CD14-positive monocyte (primary cell): ENCODE data around the gene TAF6. TPM values are rescaled to one million over a fixed set of nuclear protein-coding genes. Genes with fewer than 3 reads are reported as not detected.

Experiments
- DNase-seq, 3 donors: peaks; one replicate each; pipeline ENCODE4 v3.0.0-alpha.2; 2011 to 2022
- H2AFZ ChIP-seq: 2 replicates; pipeline ENCODE4 v1.6.0; 2012; ENCODE audit warnings: mild to moderate bottlenecking, low read depth, low read length, inconsistent platforms; ENCODE audit not compliant: insufficient read depth, poor library complexity, severe bottlenecking
- H3K27ac ChIP-seq, 2 donors: 1 replicate in 1 of 2; 2 replicates in 1 of 2; pipeline ENCODE4 v1.5.1; 2012 to 2013; ENCODE audit warnings: low read length in 2 of 2, control low read depth in 1 of 2, inconsistent platforms in 1 of 2, low read depth in 1 of 2, mild to moderate bottlenecking in 1 of 2
- H3K27me3 ChIP-seq, 2 donors: one replicate each; pipeline versions ENCODE4 v1.6.0 to v1.6.1; 2011 to 2013; ENCODE audit warnings: low read length in 2 of 2; ENCODE audit not compliant: control insufficient read depth in 2 of 2, insufficient read depth in 2 of 2
- H3K36me3 ChIP-seq, 2 donors: replicated peaks in 1 of 2; 1 replicate in 1 of 2; 2 replicates in 1 of 2; pipeline versions ENCODE4 v1.5.1 to v1.6.1; 2012 to 2013; ENCODE audit warnings: low read length in 2 of 2, control low read depth in 1 of 2, inconsistent platforms in 1 of 2, mild to moderate bottlenecking in 1 of 2; ENCODE audit not compliant: insufficient read depth in 2 of 2, control insufficient read depth in 1 of 2
- H3K4me1 ChIP-seq, 2 donors: 1 replicate in 1 of 2; 2 replicates in 1 of 2; pipeline versions ENCODE4 v1.5.1 to v1.6.1; 2012 to 2013; ENCODE audit warnings: low read length in 2 of 2, control low read depth in 1 of 2, inconsistent platforms in 1 of 2, mild to moderate bottlenecking in 1 of 2, moderate library complexity in 1 of 2; ENCODE audit not compliant: insufficient read depth in 2 of 2, control insufficient read depth in 1 of 2
- H3K4me2 ChIP-seq: replicated peaks from 2 replicates; pipeline ENCODE3; 2012; ENCODE audit warnings: low read length, moderate library complexity, mild to moderate bottlenecking; ENCODE audit not compliant: poor library complexity, severe bottlenecking; ENCODE audit errors: extremely low read depth
- H3K4me3 ChIP-seq, 3 experiments: fragments of 200-600 bp in 1 of 3; sonication (generic) in 1 of 3; replicated peaks in 1 of 3; 1 replicate in 2 of 3; 2 replicates in 1 of 3; pipeline ENCODE4 v1.5.1; 2011 to 2013; ENCODE audit warnings: low read length in 3 of 3, mild to moderate bottlenecking in 3 of 3, control low read depth in 2 of 3, low read depth in 2 of 3, inconsistent platforms in 1 of 3, moderate library complexity in 1 of 3
- H3K79me2 ChIP-seq: 2 replicates; pipeline ENCODE4 v1.6.0; 2012; ENCODE audit warnings: mild to moderate bottlenecking, control low read depth, inconsistent platforms, low read length, moderate library complexity; ENCODE audit not compliant: insufficient read depth
- H3K9ac ChIP-seq: 2 replicates; pipeline ENCODE4 v1.6.0; 2017; ENCODE audit warnings: low read length, mild to moderate bottlenecking; ENCODE audit not compliant: insufficient read depth, poor library complexity, severe bottlenecking
- H3K9me3 ChIP-seq, 2 donors: replicated peaks in 1 of 2; 1 replicate in 1 of 2; 2 replicates in 1 of 2; pipeline versions ENCODE4 v1.5.1 to v1.6.1; 2012 to 2013; ENCODE audit warnings: low read length in 2 of 2, control low read depth in 1 of 2; ENCODE audit not compliant: control insufficient read depth in 1 of 2, insufficient read depth in 1 of 2
- H4K20me1 ChIP-seq: 2 replicates; pipeline ENCODE4 v1.6.0; 2012; ENCODE audit warnings: mild to moderate bottlenecking, low read length, control low read depth, moderate library complexity; ENCODE audit not compliant: insufficient read depth
- H3K27ac Mint-ChIP-seq, 7 donors: one replicate each; pipeline ENCODE4 v1.8.0; 2020; ENCODE audit warnings: mild to moderate bottlenecking in 7 of 7, mixed read lengths in 7 of 7, moderate library complexity in 6 of 7, inconsistent platforms in 2 of 7
- H3K27me3 Mint-ChIP-seq, 3 donors: one replicate each; pipeline ENCODE4 v1.8.0; 2021 to 2022; ENCODE audit warnings: low read depth in 3 of 3, mild to moderate bottlenecking in 3 of 3, mixed read lengths in 3 of 3, moderate library complexity in 3 of 3, inconsistent platforms in 1 of 3
- H3K36me3 Mint-ChIP-seq, 2 donors: one replicate each; pipeline ENCODE4 v1.8.0; 2020; ENCODE audit warnings: mixed read lengths in 2 of 2, inconsistent platforms in 1 of 2, mild to moderate bottlenecking in 1 of 2
- H3K4me1 Mint-ChIP-seq: one replicate; pipeline ENCODE4 v1.8.0; 2020; ENCODE audit warnings: mild to moderate bottlenecking, mixed read lengths
- H3K4me3 Mint-ChIP-seq, 2 donors: one replicate each; pipeline ENCODE4 v1.8.0; 2020; ENCODE audit warnings: mild to moderate bottlenecking in 2 of 2, mixed read lengths in 2 of 2, moderate library complexity in 1 of 2
- H3K9me3 Mint-ChIP-seq, 7 donors: one replicate each; pipeline ENCODE4 v1.8.0; 2020 to 2022; ENCODE audit warnings: mixed read lengths in 7 of 7, mild to moderate bottlenecking in 6 of 7, moderate library complexity in 6 of 7, inconsistent platforms in 2 of 7
- WGBS: methylation state at CpG from one replicate; pipeline ENCODE4 v1.1.5; 2013; ENCODE audit warnings: missing lambda C conversion rate; ENCODE audit not compliant: insufficient coverage; 5-methylcytosine and 5-hydroxymethylcytosine counted together
- intact Hi-C, 2 donors: fragments of 100-400 bp; cut with micrococcal nuclease; formaldehyde crosslinking; loops; one replicate each; pipeline versions ENCODE4 v1.15.0 to v1.15.1; 2023
- polyA plus RNA-seq, 3 donors: library from polyadenylated mRNA; depleted of rRNA in 1 of 3; unstranded in 2 of 3; stranded (reverse) in 1 of 3; fragments of 300-500 nt in 2 of 3; fragments of >200 nt in 1 of 3; fragmentation: Illumina TruSeq in 2 of 3; gene quantifications; 1 replicate in 2 of 3; 2 replicates in 1 of 3; pipeline ENCODE4 v1.2.3, GENCODE V29; 2012 to 2021
- TF ChIP-seq, protein P1 (sequence below): fragments of 200-600 bp; IDR thresholded peaks from one replicate; pipeline ENCODE4 v1.8.0; 2022; ENCODE audit warnings: antibody characterized with exemption, mild to moderate bottlenecking

Gene TAF6
- polyA plus RNA-seq, 3 donors: 9.6 to 28.9 (median 11.0) TPM

DNA sequence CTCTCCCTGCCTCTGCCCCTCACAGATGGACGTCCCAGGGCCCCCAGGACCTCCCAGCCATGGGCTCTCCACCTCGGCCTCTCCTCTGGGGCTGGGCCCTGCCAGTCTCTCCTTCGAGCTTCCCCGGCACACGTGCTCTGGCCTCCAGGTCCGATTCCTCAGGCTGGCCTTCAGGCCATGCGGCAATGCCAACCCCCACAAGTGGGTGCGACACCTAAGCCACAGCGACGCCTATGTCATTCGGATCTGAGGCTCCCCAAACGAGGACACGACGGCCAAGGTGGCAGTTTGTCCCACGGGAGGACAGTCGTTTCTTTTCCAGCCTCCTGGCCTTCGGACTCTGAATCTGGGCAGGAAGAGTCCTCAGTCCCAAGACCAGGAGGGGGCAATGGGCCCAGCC lies 12.5 kb downstream of the TAF6 start:
- no peak overlapping the region for H3K4me2 ChIP-seq
- H3K4me3 Mint-ChIP-seq: no peak overlapping the region
- H3K4me1 Mint-ChIP-seq: peaks cover 12% of the 10 kb centered on the region
- peaks cover 55 to 81% of the 10 kb centered on the region in 2 donors for H3K36me3 ChIP-seq
- H3K9me3 ChIP-seq: no peaks in the 10 kb centered on the region
- WGBS: 94% methylated on average over 14 of the region's 17 CpGs
- H3K79me2 ChIP-seq: peaks cover 9% of the 10 kb centered on the region
- intact Hi-C loops: no loop called here
- peaks cover 52 to 85% of the 10 kb centered on the region in 2 donors for H3K36me3 Mint-ChIP-seq
- TF ChIP-seq, protein P1, sequence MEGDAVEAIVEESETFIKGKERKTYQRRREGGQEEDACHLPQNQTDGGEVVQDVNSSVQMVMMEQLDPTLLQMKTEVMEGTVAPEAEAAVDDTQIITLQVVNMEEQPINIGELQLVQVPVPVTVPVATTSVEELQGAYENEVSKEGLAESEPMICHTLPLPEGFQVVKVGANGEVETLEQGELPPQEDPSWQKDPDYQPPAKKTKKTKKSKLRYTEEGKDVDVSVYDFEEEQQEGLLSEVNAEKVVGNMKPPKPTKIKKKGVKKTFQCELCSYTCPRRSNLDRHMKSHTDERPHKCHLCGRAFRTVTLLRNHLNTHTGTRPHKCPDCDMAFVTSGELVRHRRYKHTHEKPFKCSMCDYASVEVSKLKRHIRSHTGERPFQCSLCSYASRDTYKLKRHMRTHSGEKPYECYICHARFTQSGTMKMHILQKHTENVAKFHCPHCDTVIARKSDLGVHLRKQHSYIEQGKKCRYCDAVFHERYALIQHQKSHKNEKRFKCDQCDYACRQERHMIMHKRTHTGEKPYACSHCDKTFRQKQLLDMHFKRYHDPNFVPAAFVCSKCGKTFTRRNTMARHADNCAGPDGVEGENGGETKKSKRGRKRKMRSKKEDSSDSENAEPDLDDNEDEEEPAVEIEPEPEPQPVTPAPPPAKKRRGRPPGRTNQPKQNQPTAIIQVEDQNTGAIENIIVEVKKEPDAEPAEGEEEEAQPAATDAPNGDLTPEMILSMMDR: no peak
- H3K27me3 ChIP-seq: no peaks in the 10 kb centered on the region
- no peak overlapping the region for H2AFZ ChIP-seq
- H3K27ac Mint-ChIP-seq: peak overlapping the region in 1 of 7 donors; percentile 43
- peaks cover 0 to 2% (median under 1%) of the 10 kb centered on the region in 3 donors for H3K27me3 Mint-ChIP-seq
- H3K9me3 Mint-ChIP-seq: no peaks in the 10 kb centered on the region
- no peak for DNase-seq
- H3K9ac ChIP-seq: no peak overlapping the region
- H3K27ac ChIP-seq: no peak overlapping the region
- no peaks in the 10 kb centered on the region for H4K20me1 ChIP-seq
- no peak overlapping the region for H3K4me3 ChIP-seq
- peaks cover 9 to 11% of the 10 kb centered on the region in 2 donors for H3K4me1 ChIP-seq

DNA sequence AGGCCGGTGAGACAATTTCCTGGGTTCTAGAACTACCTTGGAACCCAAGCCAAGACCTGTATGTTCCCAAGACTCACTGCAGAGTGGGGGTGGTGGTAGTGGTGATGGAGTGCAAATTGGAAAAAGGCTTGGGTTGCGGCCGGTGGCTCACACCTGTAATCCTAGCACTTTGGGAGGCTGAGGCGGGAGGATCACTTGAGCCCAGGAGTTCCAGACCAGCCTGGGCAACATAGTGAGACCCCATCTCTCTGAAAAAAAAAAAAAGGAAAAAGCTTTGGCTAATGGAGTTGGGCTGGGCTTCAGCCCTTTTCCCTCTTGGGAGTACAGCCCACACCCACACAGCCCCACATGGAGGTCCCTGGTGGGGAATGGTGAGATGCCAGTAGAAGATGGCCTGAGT lies 13.6 kb downstream of the TAF6 start:
- TF ChIP-seq, protein P1: no peak
- Histone ChIP-seq H3K27ac (no peak overlapping the region), H3K79me2 (peaks cover 15% of the 10 kb centered on the region), H3K36me3 (peaks cover 46 to 71% of the 10 kb centered on the region in 2 donors), H3K27me3 (no peaks in the 10 kb centered on the region), H4K20me1 (no peaks in the 10 kb centered on the region), H3K9ac (no peak overlapping the region), H3K4me3 (no peak overlapping the region), H3K4me1 (peaks cover 13 to 17% of the 10 kb centered on the region in 2 donors), H2AFZ (no peak overlapping the region), H3K4me2 (no peak overlapping the region), H3K9me3 (no peaks in the 10 kb centered on the region)
- Mint-ChIP-seq H3K4me1 (peaks cover 12% of the 10 kb centered on the region), H3K4me3 (no peak overlapping the region), H3K36me3 (peaks cover 44 to 74% of the 10 kb centered on the region in 2 donors), H3K27me3 (peaks cover 0 to 3% (median 2%) of the 10 kb centered on the region in 3 donors), H3K9me3 (no peaks in the 10 kb centered on the region), H3K27ac (no peak overlapping the region)
- WGBS: 93% methylated on average over 2 of the region's 4 CpGs
- DNase-seq: no peak
- intact Hi-C loops: no loop called here
